HG02623 (cell line): ENCODE results near the gene PNPLA5.
"Not testable (repeated sequence)": the region's sequence is repeated elsewhere in the genome, so short reads cannot be mapped to it uniquely, and the experiment has no call there.

ENCODE experiments used
- ATAC-seq: cut with Tn5 transposase; IDR thresholded peaks from one replicate; pipeline ENCODE4 v1.9.1; 2021; ENCODE audit warnings: moderate library complexity; ENCODE audit not compliant: unreplicated experiment

The PNPLA5 gene

GRCh38 chr22:43881091-43882061 is 10.4 kb downstream of the PNPLA5 start:
- no peak for ATAC-seq

GRCh38 chr22:43880541-43880991 is 11.2 kb downstream of the PNPLA5 start:
- no peak for ATAC-seq

GRCh38 chr22:43879901-43880540 is 11.8 kb downstream of the PNPLA5 start:
- no peak for ATAC-seq

GRCh38 chr22:43878831-43879550 is 12.8 kb downstream of the PNPLA5 start:
- no peak for ATAC-seq

- ATAC-seq, result no peak
These were observed 13.6 kb downstream of the PNPLA5 start for GRCh38 chr22:43878079-43878795.

GRCh38 chr22:43876866-43877509 is 14.8 kb downstream of the PNPLA5 start:
- ATAC-seq, result no peak

GRCh38 chr22:43869799-43870198 is 22.0 kb downstream of the PNPLA5 start:
- ATAC-seq, result no peak

GRCh38 chr22:43869001-43869400 is 22.8 kb downstream of the PNPLA5 start:
- not testable (repeated sequence) for ATAC-seq

GRCh38 chr22:43867839-43868635 is 23.8 kb downstream of the PNPLA5 start:
- ATAC-seq, result no peak

GRCh38 chr22:43862882-43863202 is 29.0 kb downstream of the PNPLA5 start:
- ATAC-seq, result no peak

GRCh38 chr22:43862074-43862881 is 29.5 kb downstream of the PNPLA5 start, which contains the start of gene SULT4A1:
Gene SULT4A1, minus strand, starts transcription at chr22:43862513. Its CDS starts 131 bp downstream, at chr22:43862382.
- no peak for ATAC-seq

GRCh38 chr22:43861529-43861928 is 30.3 kb downstream of the PNPLA5 start:
- ATAC-seq, result no peak

- no peak for ATAC-seq
These were observed 31.0 kb downstream of the PNPLA5 start for GRCh38 chr22:43860831-43861230.

- ATAC-seq, result no peak
These were observed 31.7 kb downstream of the PNPLA5 start for GRCh38 chr22:43860126-43860525.

GRCh38 chr22:43859621-43860020 is 32.2 kb downstream of the PNPLA5 start:
- ATAC-seq, result no peak

- ATAC-seq, result no peak
These were observed 32.6 kb downstream of the PNPLA5 start for GRCh38 chr22:43859176-43859575.

- ATAC-seq, result no peak
These were observed 33.5 kb downstream of the PNPLA5 start for GRCh38 chr22:43858156-43858895.

GRCh38 chr22:43857367-43857766 is 34.4 kb downstream of the PNPLA5 start:
- no peak for ATAC-seq
